Suprapubic skin (tissue), 4 donors: ENCODE results near the gene ATXN3.

ENCODE experiments used
- CTCF ChIP-seq, 2 donors: fragments of 200-600 bp in 1 of 2; fragments of 450-650 bp in 1 of 2; sonication (generic) in 1 of 2; IDR thresholded peaks; one replicate each; pipeline ENCODE4 v1.5.1; 2016 to 2019; ENCODE audit warnings: antibody characterized with exemption in 2 of 2, mild to moderate bottlenecking in 1 of 2, moderate library complexity in 1 of 2
- EP300 ChIP-seq: sonication (generic); formaldehyde crosslinking; IDR thresholded peaks from one replicate; pipeline ENCODE4 v1.6.1; 2017; ENCODE audit warnings: antibody characterized with exemption
- POLR2A ChIP-seq, 2 donors: fragments of 450-650 bp; IDR thresholded peaks; one replicate each; pipeline ENCODE4 v1.6.1; 2017; ENCODE audit warnings: antibody characterized with exemption in 2 of 2, mild to moderate bottlenecking in 2 of 2, moderate library complexity in 2 of 2
- POLR2AphosphoS5 ChIP-seq, 3 donors: sonication (generic); formaldehyde crosslinking; IDR thresholded peaks; one replicate each; pipeline ENCODE4 v1.6.1; 2017; ENCODE audit warnings: antibody characterized with exemption in 3 of 3

DNA sequence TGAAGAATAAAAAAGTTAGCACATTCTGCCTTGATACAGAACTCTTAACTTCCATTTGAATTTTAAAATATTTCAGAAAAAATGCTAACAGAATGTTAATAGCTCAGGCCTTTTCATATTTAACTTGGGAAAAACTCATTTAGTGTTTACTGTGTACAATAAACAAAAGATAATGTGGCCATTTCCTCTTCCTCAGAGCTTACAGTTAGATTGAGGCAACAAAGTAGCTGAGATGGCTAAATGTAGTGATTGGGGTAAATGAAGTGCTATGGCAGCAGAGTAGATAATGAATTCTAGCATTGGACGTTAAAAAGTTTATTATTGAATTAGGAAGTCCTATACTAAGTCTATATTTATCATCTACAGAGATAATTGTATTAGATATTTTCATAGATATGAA lies 28.1 kb upstream of the ATXN3 start:
- TF ChIP-seq CTCF (IDR thresholded peaks at IDR 0.05) (no peak), POLR2A (IDR thresholded peaks at IDR 0.05) (no peak), POLR2AphosphoS5 (IDR thresholded peaks at IDR 0.05) (no peak), EP300 (no peak)
